Omental fat pad (tissue), 4 donors: ENCODE measurements around the gene CAMKK1. TPM values are rescaled to one million over a fixed set of nuclear protein-coding genes. Genes with fewer than 3 reads are reported as not detected.
A peak's percentile ranks its signal among the peaks of the same experiment; 100 is the strongest.

Source experiments
- ATAC-seq: fragments of 150-250 bp; one replicate; pipeline ENCODE4 v1.9.1; 2016; ENCODE audit warnings: mild to moderate bottlenecking, moderate library complexity; ENCODE audit not compliant: low FRiP score
- DNase-seq: peaks from one replicate; pipeline ENCODE4 v3.0.0-alpha.2; 2019; ENCODE audit warnings: low spot score
- CTCF ChIP-seq, 3 donors: fragments of 450-650 bp; IDR thresholded peaks; one replicate each; pipeline ENCODE4 v1.5.1; 2016 to 2017; ENCODE audit warnings: antibody characterized with exemption in 3 of 3, mild to moderate bottlenecking in 3 of 3, moderate library complexity in 2 of 3
- total RNA-seq, 4 donors: library from RNA; depleted of rRNA; stranded (reverse); fragments of >200 nt; gene quantifications; one replicate each; pipeline ENCODE4 v1.1.0, GENCODE V29; 2016

The CAMKK1 gene
- total RNA-seq, 4 donors from 2014 or later: 4.3 to 9.9 (median 8.2) TPM

- peak; percentile 16 for ATAC-seq
- no peak for TF ChIP-seq CTCF (IDR thresholded peaks at IDR 0.05)
- no peak for DNase-seq
These were observed 25.7 kb downstream of the CAMKK1 start for GRCh38 chr17:3867106-3867505.

- no peak for TF ChIP-seq CTCF (IDR thresholded peaks at IDR 0.05)
- no peak for ATAC-seq
- no peak for DNase-seq
These were observed 26.6 kb downstream of the CAMKK1 start for GRCh38 chr17:3866276-3866675.

GRCh38 chr17:3865176-3865575 lies 27.7 kb downstream of the CAMKK1 start:
- ATAC-seq: no peak
- no peak for TF ChIP-seq CTCF (IDR thresholded peaks at IDR 0.05)
- DNase-seq: no peak

- ATAC-seq: no peak
- no peak for DNase-seq
- TF ChIP-seq CTCF (IDR thresholded peaks at IDR 0.05): no peak
These were observed 28.3 kb downstream of the CAMKK1 start for GRCh38 chr17:3864534-3864933.

GRCh38 chr17:3861761-3862681 lies 30.8 kb downstream of the CAMKK1 start:
- no peak for ATAC-seq
- TF ChIP-seq CTCF (IDR thresholded peaks at IDR 0.05): no peak
- no peak for DNase-seq

- no peak for TF ChIP-seq CTCF (IDR thresholded peaks at IDR 0.05)
- ATAC-seq: no peak
- DNase-seq: no peak
These were observed 31.7 kb downstream of the CAMKK1 start for GRCh38 chr17:3860939-3861700.
